OCI-LY7 (cell line): ENCODE data around the gene TLCD2.

Experiments
- CTCF ChIP-seq: fragments of 200-600 bp; sonication (generic); conservative IDR thresholded peaks from 2 replicates; pipeline ENCODE4 v1.5.1; 2014; ENCODE audit warnings: mild to moderate bottlenecking, antibody characterized with exemption, low read length, moderate library complexity, mixed read lengths
- EZH2phosphoT487 ChIP-seq: fragments of 200-600 bp; sonication (generic); IDR thresholded peaks from 2 replicates; pipeline ENCODE4 v1.6.1; 2018; ENCODE audit warnings: low read depth, borderline replicate concordance, mild to moderate bottlenecking, mixed run types, antibody characterized with exemption, low read length, moderate library complexity, mixed read lengths

GRCh38 chr17:1710807-1711553, 803 bp upstream of the TLCD2 start:
- TF ChIP-seq CTCF (no peak), EZH2phosphoT487 (no peak)
